Measurements from ENCODE around the gene CUL2.

The CUL2 gene

GRCh38 chr10:35043796-35044344 is 46.3 kb downstream of the CUL2 start:
- ATAC-seq (ENCODE audit: low read depth), result no peak
- Histone ChIP-seq H3K27me3 (ENCODE audit: insufficient read depth, poor library complexity, severe bottlenecking) (no peaks in the 10 kb centered on the region), H3K4me3 (ENCODE audit: severe bottlenecking) (no peak overlapping the region), H3K27ac (ENCODE audit: poor library complexity, severe bottlenecking) (no peak overlapping the region), H3K36me3 (ENCODE audit: low read depth) (peaks cover 61% of the 10 kb centered on the region), H3K4me1 (ENCODE audit: insufficient read depth, poor library complexity, severe bottlenecking) (peaks cover 32% of the 10 kb centered on the region), H3K9me3 (ENCODE audit: severe bottlenecking) (no peaks in the 10 kb centered on the region)
- no peak for DNase-seq (ENCODE audit: low spot score)
- no peak for TF ChIP-seq CTCF (IDR thresholded peaks at IDR 0.05; ENCODE audit: poor library complexity, severe bottlenecking)

- no peak for DNase-seq (ENCODE audit: low spot score)
- Histone ChIP-seq H3K9me3 (ENCODE audit: severe bottlenecking) (no peaks in the 10 kb centered on the region), H3K4me1 (ENCODE audit: insufficient read depth, poor library complexity, severe bottlenecking) (peaks cover 32% of the 10 kb centered on the region), H3K27ac (ENCODE audit: poor library complexity, severe bottlenecking) (peak overlapping the region; percentile 76), H3K36me3 (ENCODE audit: low read depth) (peaks cover 58% of the 10 kb centered on the region), H3K4me3 (ENCODE audit: severe bottlenecking) (no peak overlapping the region), H3K27me3 (ENCODE audit: insufficient read depth, poor library complexity, severe bottlenecking) (no peaks in the 10 kb centered on the region)
- no peak for ATAC-seq (ENCODE audit: low read depth)
- no peak for TF ChIP-seq CTCF (IDR thresholded peaks at IDR 0.05; ENCODE audit: poor library complexity, severe bottlenecking)
Observed at GRCh38 chr10:35042783-35043182, 47.4 kb downstream of the CUL2 start.

GRCh38 chr10:35041502-35041879 is 48.6 kb downstream of the CUL2 start:
- no peaks in the 10 kb centered on the region for H3K9me3 ChIP-seq (ENCODE audit: severe bottlenecking)
- no peak overlapping the region for H3K4me3 ChIP-seq (ENCODE audit: severe bottlenecking)
- peak overlapping the region; percentile 76 for H3K27ac ChIP-seq (ENCODE audit: poor library complexity, severe bottlenecking)
- H3K36me3 ChIP-seq (ENCODE audit: low read depth), result peaks cover 70% of the 10 kb centered on the region
- peaks cover 32% of the 10 kb centered on the region for H3K4me1 ChIP-seq (ENCODE audit: insufficient read depth, poor library complexity, severe bottlenecking)
- TF ChIP-seq CTCF (IDR thresholded peaks at IDR 0.05; ENCODE audit: poor library complexity, severe bottlenecking), result no peak
- H3K27me3 ChIP-seq (ENCODE audit: insufficient read depth, poor library complexity, severe bottlenecking), result no peaks in the 10 kb centered on the region
- no peak for DNase-seq (ENCODE audit: low spot score)
- peak; percentile 9; the same call in 1 of the 3 replicates for ATAC-seq (ENCODE audit: low read depth)

- DNase-seq (ENCODE audit: low spot score) (no peak), ATAC-seq (ENCODE audit: low read depth) (peak; percentile 80)
- peaks cover 74% of the 10 kb centered on the region for H3K36me3 ChIP-seq (ENCODE audit: low read depth)
- no peaks in the 10 kb centered on the region for H3K27me3 ChIP-seq (ENCODE audit: insufficient read depth, poor library complexity, severe bottlenecking)
- TF ChIP-seq CTCF (IDR thresholded peaks at IDR 0.05; ENCODE audit: poor library complexity, severe bottlenecking), result no peak
- H3K27ac ChIP-seq (ENCODE audit: poor library complexity, severe bottlenecking), result peak overlapping the region; percentile 76
- H3K9me3 ChIP-seq (ENCODE audit: severe bottlenecking), result no peaks in the 10 kb centered on the region
- no peak overlapping the region for H3K4me3 ChIP-seq (ENCODE audit: severe bottlenecking)
- H3K4me1 ChIP-seq (ENCODE audit: insufficient read depth, poor library complexity, severe bottlenecking), result peaks cover 32% of the 10 kb centered on the region
Observed at GRCh38 chr10:35040760-35041501, 49.2 kb downstream of the CUL2 start.

- Histone ChIP-seq H3K36me3 (ENCODE audit: low read depth) (peaks cover 85% of the 10 kb centered on the region), H3K27me3 (ENCODE audit: insufficient read depth, poor library complexity, severe bottlenecking) (no peaks in the 10 kb centered on the region), H3K4me1 (ENCODE audit: insufficient read depth, poor library complexity, severe bottlenecking) (peaks cover 17% of the 10 kb centered on the region), H3K4me3 (ENCODE audit: severe bottlenecking) (no peak overlapping the region), H3K9me3 (ENCODE audit: severe bottlenecking) (no peaks in the 10 kb centered on the region), H3K27ac (ENCODE audit: poor library complexity, severe bottlenecking) (no peak overlapping the region)
- TF ChIP-seq CTCF (IDR thresholded peaks at IDR 0.05; ENCODE audit: poor library complexity, severe bottlenecking), result no peak
- ATAC-seq (ENCODE audit: low read depth) (no peak), DNase-seq (ENCODE audit: low spot score) (no peak)
Observed at GRCh38 chr10:35037104-35037503, 53.0 kb downstream of the CUL2 start.
